Adrenal gland (tissue), 5 donors: ENCODE results near the gene CCNY.

Experiments used
- CTCF ChIP-seq, 6 experiments: fragments of 450-650 bp in 4 of 6; fragments of 200-600 bp in 2 of 6; sonication (generic) in 1 of 6; IDR thresholded peaks; 1 replicate in 5 of 6; 2 replicates in 1 of 6; pipeline versions ENCODE4 v1.5.1 to v1.8.0; 2016 to 2021; ENCODE audit warnings: antibody characterized with exemption in 6 of 6, mild to moderate bottlenecking in 2 of 6, moderate library complexity in 1 of 6
- POLR2A ChIP-seq, 2 donors: fragments of 450-650 bp; IDR thresholded peaks; one replicate each; pipeline ENCODE4 v1.6.1; 2017; ENCODE audit warnings: antibody characterized with exemption in 2 of 2, mild to moderate bottlenecking in 2 of 2, moderate library complexity in 1 of 2
- donor health status: DM: no; HTN: no; CAD: no.

GRCh38 chr10:35346248-35346647, 9.9 kb downstream of the CCNY start:
- TF ChIP-seq CTCF (IDR thresholded peaks at IDR 0.05) (no peak), POLR2A (IDR thresholded peaks at IDR 0.05) (no peak)
